GM19193 (cell line): ENCODE results near the gene MRPS24.
A peak's percentile ranks its signal among the peaks of the same experiment; 100 is the strongest.

Source experiments
- POLR2A ChIP-seq: IDR thresholded peaks from 4 replicates; pipeline ENCODE4 v1.6.1; 2011; ENCODE audit not compliant: insufficient read depth, insufficient read length; ENCODE audit errors: extremely low read depth

MRPS24 gene

GRCh38 chr7:43869006-43869866 lies at the start of gene MRPS24:
Gene MRPS24, minus strand, starts transcription at chr7:43869517. Its CDS starts 22 bp downstream, at chr7:43869495.
- TF ChIP-seq POLR2A, result peak; percentile 90

GRCh38 chr7:43915907-43916306 lies 46.6 kb upstream of the MRPS24 start:
- no peak for TF ChIP-seq POLR2A

DNA sequence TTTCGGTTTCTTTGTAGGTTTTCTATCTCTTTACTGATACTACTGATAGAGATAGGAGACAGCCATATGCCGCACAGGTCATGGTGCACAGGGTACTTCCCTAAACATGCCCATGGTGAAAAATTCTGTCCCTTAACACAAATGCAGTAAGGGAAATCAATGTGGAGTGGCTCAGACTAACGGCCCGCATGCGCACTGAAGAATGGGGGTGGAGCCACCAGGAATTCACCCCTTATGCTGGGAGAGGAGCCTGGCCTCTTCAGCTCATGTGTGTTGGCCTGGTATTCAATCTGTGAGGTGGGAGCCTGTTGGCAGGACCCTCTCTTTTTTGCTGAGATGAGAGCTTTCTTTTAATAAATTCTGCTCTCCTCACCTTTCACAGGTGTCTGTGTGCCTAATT lies 45.5 kb upstream of the MRPS24 start:
- TF ChIP-seq POLR2A, result no peak

- TF ChIP-seq POLR2A, result peak; percentile 69
Observed at GRCh38 chr7:43906331-43907010, 37.2 kb upstream of the MRPS24 start, which contains the start of gene URGCP. Gene URGCP, minus strand, starts transcription at chr7:43906596. Its CDS starts 21 bp downstream, at chr7:43906575.

DNA sequence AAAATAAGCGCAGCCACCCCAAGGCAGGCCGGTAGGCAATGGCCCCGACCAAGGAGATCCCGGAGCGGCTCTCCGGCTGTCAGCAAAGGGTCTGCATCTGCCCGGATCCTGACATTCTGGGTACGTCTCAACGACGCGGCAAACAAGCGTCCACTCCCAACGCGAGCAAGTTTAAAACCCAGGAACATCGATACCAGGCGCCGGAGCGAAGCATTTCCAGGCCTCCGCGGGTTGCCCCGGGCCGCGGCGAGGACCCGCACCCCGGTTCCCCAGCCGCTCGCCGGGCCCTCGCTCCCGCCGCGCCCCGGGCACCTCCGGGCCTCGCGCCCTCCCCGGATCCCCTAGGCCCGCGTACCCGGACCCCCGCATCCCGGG lies 36.6 kb upstream of the MRPS24 start:
- TF ChIP-seq POLR2A, result no peak

GRCh38 chr7:43905209-43905946 lies 36.1 kb upstream of the MRPS24 start:
- TF ChIP-seq POLR2A, result no peak

DNA sequence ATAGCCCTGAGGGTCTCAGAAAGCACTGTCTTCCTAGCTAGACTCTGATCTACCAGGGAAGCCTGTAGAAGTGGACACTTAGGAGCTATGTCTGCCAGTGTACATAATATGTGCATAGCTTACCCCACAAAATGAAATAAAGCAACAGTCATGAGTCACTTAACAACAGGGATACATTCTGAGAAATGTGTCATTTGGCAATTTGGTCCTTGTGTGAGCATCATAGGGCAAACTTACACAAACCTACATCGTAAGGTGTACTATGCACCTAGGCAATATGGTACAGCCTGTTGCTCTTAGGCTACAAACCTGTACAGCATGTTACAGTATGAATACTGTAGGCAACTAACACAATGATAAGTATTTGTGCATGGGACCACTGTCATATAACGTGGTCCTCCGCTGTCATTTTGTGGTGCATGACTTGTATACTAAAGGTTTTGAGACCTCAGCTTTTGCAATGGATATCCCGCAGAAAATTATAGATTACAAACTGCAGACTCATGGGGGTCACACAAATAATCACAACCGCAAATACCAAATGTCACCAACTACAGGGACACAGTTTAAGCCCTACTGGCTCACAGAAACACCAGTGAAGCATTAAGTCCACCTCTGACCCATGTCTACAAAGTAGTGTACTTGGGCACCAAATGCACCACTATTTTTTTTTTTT lies 35.4 kb upstream of the MRPS24 start:
- no peak for TF ChIP-seq POLR2A

DNA sequence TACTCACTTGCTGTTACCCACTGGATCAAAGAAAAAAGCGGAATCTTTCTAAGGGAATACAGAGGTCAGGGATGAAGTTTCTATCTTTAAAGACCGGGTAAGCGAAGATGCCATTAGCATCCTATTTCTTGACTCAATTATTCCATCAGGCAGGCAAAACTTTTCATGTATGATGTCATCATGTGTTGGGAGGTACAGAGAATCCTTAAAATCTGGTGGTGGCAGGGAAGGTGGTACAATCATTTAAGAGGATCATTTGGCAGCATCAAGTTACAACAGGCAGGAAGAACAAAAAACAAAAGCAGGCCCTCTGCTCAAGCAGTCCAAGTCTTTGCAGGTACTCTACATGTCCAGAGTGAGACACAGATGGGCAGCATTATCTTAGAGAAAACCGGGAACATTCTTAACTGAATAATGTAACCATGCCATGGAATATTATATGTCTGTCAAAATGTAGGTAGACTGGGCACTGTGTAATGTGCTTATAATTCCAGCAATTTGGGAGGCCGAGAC lies 33.3 kb upstream of the MRPS24 start:
- no peak for TF ChIP-seq POLR2A

DNA sequence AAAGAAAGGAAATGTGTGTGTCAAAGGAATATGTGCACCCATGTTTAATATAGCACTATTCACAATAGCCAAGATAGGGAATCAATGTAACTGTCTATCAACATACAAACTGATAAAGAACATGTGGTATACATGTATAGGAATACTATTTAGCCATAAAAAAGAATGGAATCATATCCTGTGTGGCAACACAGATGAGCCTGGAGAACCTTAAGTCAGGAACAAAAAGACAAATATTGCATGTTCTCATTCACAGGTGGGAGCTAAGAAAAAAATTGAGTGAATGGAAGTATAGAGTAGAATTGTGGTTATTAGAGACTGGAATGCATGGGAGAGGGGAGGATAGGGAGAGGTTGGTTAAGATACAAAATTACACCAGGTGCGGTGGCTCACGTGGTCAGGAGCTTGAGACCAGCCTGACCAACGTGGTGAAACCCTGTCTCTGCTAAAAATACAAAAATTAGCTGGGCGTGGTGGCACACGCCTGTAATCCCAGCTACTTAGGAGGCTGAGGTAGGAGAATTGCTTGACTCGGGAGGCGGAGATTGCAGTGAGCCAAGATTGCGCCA lies 26.6 kb upstream of the MRPS24 start:
- no peak for TF ChIP-seq POLR2A

DNA sequence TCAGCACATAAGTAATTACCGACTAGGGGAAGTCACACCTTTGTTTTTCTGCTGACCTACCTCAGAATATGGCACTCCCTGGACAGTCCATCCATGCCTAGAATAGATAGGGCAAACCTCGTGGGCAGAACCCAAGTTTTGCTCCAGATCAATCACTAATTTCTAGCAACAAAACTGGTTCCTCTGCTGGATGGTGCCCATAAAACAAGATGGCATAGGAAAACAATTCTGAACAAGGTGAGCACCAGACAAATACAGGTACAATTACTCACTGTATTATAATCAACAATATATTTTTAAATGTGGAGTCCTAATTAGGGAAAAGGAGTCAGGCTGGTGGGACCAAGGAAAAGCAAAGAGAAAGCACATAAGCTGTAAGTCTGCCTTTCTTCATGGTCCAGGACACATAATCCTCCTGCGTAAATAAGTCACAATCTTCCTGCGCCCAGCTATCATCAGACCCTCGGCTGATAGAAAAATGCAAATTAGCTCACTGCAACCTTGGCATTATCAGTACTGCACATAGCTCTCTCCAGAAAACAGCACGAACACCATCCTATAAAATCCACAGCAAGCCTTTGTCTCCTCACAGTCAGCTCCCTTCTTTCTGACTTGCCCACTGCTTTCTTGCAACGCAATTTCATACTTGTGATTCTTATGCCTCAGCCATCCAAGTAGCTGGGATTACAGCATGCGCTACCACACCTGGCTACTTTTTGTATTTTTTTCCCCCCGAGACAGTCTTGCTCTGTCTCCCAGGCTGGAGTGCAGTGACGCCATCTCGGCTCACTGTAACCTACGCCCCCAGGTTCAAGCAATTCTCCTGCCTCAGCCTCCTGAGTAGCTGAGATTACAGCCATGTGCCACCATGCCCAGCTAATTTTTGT lies 22.0 kb upstream of the MRPS24 start:
- TF ChIP-seq POLR2A, result no peak

DNA sequence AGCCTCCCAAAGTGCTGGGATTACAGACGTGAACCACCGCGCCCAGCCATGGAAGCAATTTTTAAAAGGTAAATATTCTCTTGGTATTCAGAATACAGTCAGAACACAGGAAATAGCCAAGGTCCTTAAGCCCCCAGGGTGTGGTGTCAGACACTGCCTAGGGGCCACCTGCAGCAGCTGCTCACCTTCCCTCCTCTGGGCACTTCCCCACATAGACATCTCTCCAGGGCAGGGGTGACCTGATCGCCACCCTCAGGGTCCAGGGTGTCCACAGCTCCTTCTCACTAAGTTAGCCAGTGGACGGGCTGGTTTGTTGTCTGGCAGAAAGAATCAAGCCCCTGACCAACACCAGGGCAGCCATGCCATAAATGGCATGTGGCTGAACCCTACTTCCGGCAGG lies 21.2 kb upstream of the MRPS24 start:
- no peak for TF ChIP-seq POLR2A

DNA sequence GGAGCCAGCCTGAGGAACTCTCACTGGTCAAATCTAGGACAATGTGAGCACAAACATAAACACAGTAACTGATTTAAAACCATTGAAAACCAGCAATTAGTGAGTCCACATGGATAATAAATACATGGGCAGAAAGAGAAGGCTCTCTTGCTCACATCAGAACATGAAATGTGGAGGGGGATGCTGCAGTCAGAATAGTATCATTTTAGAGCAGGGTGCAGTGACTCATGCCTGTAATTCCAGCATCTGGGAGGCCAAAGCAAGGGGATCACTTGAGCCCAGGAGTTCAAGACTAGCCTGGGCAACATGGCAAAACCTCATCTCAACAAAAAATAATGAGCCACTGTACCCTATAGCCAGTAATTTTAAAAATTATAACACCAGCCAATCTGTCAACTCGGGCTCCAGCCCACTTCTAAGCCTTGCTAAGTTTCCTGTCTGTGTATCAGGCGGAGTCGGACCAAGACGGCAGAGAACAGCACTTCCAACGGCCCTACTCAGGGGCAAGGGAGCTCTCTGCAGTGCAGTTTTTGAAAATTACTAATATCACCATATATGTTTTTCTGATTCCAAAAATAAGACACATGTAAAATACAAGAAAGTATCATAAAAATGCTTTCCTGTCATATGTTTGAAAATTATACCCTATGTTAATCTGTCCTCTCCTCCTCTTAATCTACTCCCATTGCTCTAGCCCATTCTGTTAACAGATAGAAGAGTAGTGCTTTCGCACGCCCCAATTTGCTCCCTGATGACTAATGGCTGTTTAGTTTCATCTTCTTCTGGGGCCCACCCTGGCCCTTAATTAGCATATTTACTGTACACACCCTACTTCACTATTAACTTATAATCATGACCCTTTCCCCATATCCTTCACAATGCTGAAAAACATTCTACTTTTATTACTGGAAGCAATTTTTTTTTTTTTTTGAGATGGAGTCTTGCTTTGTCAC lies 20.0 kb upstream of the MRPS24 start:
- TF ChIP-seq POLR2A, result no peak

DNA sequence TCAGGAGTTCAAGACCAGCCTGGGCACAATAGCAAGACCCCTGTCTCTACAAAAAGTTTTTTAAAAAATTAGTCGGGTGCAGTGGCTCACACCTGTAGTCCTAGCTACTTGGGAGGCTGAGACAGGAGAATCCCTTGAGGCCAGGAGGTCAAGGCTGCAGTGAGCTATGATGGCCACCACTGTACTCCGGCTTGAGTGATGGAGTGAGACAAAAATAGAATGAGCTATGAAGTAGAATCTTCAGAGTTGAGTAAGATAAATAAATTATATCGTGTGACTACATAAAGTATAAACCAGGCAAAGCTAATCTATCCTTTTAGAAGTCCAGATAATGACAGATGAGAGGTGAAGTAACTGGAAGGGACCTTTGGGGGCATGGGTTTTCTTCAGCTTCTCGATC lies 15.3 kb upstream of the MRPS24 start:
- no peak for TF ChIP-seq POLR2A

GRCh38 chr7:43884209-43884608 lies 14.9 kb upstream of the MRPS24 start:
- TF ChIP-seq POLR2A, result no peak
